Karpas-422 (cell line): ENCODE results near the gene KRTAP5-7. TPM values are rescaled to one million over a fixed set of nuclear protein-coding genes. Genes with fewer than 3 reads are reported as not detected.
"Not testable (repeated sequence)": the region's sequence is repeated elsewhere in the genome, so short reads cannot be mapped to it uniquely, and the experiment has no call there.

Experiments
- DNase-seq: peaks from one replicate; pipeline ENCODE4 v3.0.0-alpha.2; 2015
- H2AFZ ChIP-seq: fragments of 200-600 bp; sonication (generic); 2 replicates; pipeline ENCODE4 v1.6.1; 2014; ENCODE audit warnings: antibody characterized with exemption, low read length, mixed read lengths
- H3K27ac ChIP-seq: fragments of 200-600 bp; sonication (generic); 2 replicates; pipeline ENCODE4 v1.5.1; 2014; ENCODE audit warnings: mild to moderate bottlenecking, low read length, moderate library complexity
- H3K27me3 ChIP-seq: fragments of 200-600 bp; sonication (generic); 2 replicates; pipeline ENCODE4 v1.6.1; 2014; ENCODE audit warnings: low read length, mixed read lengths
- H3K36me3 ChIP-seq: fragments of 200-600 bp; sonication (generic); 2 replicates; pipeline ENCODE4 v1.6.1; 2014; ENCODE audit warnings: low read length, mixed read lengths; ENCODE audit not compliant: insufficient read depth
- H3K4me1 ChIP-seq: fragments of 200-600 bp; sonication (generic); 2 replicates; pipeline ENCODE4 v1.6.1; 2014; ENCODE audit warnings: mild to moderate bottlenecking, low read length, mixed read lengths
- H3K4me2 ChIP-seq: fragments of 200-600 bp; sonication (generic); 2 replicates; pipeline ENCODE4 v1.6.1; 2014; ENCODE audit warnings: low read length, low read depth, mild to moderate bottlenecking; ENCODE audit not compliant: poor library complexity, severe bottlenecking
- H3K4me3 ChIP-seq: fragments of 200-600 bp; sonication (generic); 2 replicates; pipeline ENCODE4 v1.5.1; 2014; ENCODE audit warnings: mild to moderate bottlenecking, antibody characterized with exemption, low read length, mixed read lengths
- H3K79me2 ChIP-seq: fragments of 200-600 bp; sonication (generic); 2 replicates; pipeline ENCODE4 v1.6.1; 2014; ENCODE audit warnings: mild to moderate bottlenecking, low read length, mixed read lengths
- H3K9ac ChIP-seq: fragments of 200-600 bp; sonication (generic); 2 replicates; pipeline ENCODE4 v1.6.0; 2014; ENCODE audit warnings: low read length
- H3K9me2 ChIP-seq: fragments of 200-600 bp; sonication (generic), shearing (Covaris generic); replicated peaks from 2 replicates; pipeline ENCODE4 v1.6.0; 2014; ENCODE audit warnings: mild to moderate bottlenecking, low read length, moderate library complexity; ENCODE audit not compliant: insufficient read depth
- H3K9me3 ChIP-seq: fragments of 300-700, 200-600 bp; sonication (generic); 2 replicates; pipeline ENCODE4 v1.6.1; 2014; ENCODE audit warnings: low read length, mixed read lengths
- H4K20me1 ChIP-seq: fragments of 200-600 bp; sonication (generic); 2 replicates; pipeline ENCODE4 v1.6.1; 2014; ENCODE audit warnings: mild to moderate bottlenecking, antibody characterized with exemption, low read length, low read depth; ENCODE audit not compliant: insufficient read depth
- small RNA-seq: library from RNA; depleted of rRNA; stranded (forward); fragments of <200 nt; gene quantifications from one replicate; pipeline ENCODE3, GENCODE V24; 2014
- total RNA-seq: library from RNA; depleted of rRNA; stranded (reverse); fragments of >200 nt; shearing (Covaris generic); gene quantifications from 2 replicates; pipeline ENCODE4 v1.2.3, GENCODE V29; 2014; ENCODE audit warnings: low replicate concordance; rRNA removed

Gene KRTAP5-7
- total RNA-seq, 1 experiment from 2014 or later = 1.5 TPM

DNA sequence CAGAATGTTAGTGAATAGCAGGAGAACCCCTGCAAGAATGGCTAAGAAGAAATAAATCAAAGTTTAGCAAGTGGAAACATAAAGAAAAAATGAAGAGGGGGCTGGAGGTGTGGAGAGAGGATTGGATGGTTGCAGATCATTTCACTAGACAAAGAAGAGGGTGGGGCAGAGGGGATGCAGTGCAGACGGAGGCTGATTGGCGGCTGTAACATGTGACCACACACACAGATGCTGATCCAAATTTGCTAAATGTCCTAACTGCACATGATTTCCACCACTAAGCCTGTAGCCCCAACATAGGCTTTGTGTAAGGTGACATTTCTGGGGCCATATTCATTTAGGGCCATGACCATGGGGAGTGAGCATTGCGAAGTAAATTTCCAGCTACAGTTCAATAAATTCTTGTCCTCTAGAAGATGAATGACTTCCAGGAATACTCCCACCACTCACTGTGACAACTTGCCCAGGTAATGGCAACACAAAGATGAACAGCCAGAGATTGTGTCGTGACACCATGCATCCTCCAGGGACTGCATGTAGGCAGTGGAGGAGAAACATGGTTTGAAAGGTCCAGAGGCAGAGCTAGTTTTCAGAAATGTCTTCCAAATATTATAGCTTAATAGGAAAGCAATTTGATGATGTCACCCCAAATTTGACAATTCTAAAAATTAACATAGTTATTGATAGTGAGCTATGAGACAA is 48.8 kb downstream of the KRTAP5-7 start:
- Histone ChIP-seq H3K4me1 (peaks cover 10% of the 10 kb centered on the region), H3K36me3 (no peaks in the 10 kb centered on the region), H3K27ac (no peak overlapping the region), H3K9me3 (no peaks in the 10 kb centered on the region), H3K4me3 (no peak overlapping the region), H4K20me1 (no peaks in the 10 kb centered on the region), H3K27me3 (no peaks in the 10 kb centered on the region), H2AFZ (0 out of 2 replicates have a peak overlapping the region, but pooled peaks have one; percentile 67), H3K4me2 (no peak overlapping the region), H3K79me2 (no peaks in the 10 kb centered on the region), H3K9ac (0 out of 2 replicates have a peak overlapping the region, but pooled peaks have one; percentile 9), H3K9me2 (no peaks in the 10 kb centered on the region)
- DNase-seq = peak; percentile 37

- H3K27ac ChIP-seq, H3K36me3 ChIP-seq, H3K4me2 ChIP-seq, H3K9ac ChIP-seq, DNase-seq, H2AFZ ChIP-seq, H4K20me1 ChIP-seq, H3K4me3 ChIP-seq, H3K27me3 ChIP-seq, H3K9me3 ChIP-seq, H3K9me2 ChIP-seq, H3K79me2 ChIP-seq: not testable (repeated sequence)
- H3K4me1 ChIP-seq = peaks cover 10% of the 10 kb centered on the region
These were observed 49.8 kb downstream of the KRTAP5-7 start for GRCh38 chr11:71576688-71577465.

GRCh38 chr11:71577469-71578004 is 50.5 kb downstream of the KRTAP5-7 start:
- no peaks in the 10 kb centered on the region for H3K79me2 ChIP-seq
- DNase-seq = no peak
- H3K36me3 ChIP-seq = no peaks in the 10 kb centered on the region
- H4K20me1 ChIP-seq = no peaks in the 10 kb centered on the region
- H3K9me2 ChIP-seq = no peaks in the 10 kb centered on the region
- H3K9ac ChIP-seq = no peak overlapping the region
- H3K4me1 ChIP-seq = peaks cover 10% of the 10 kb centered on the region
- no peak overlapping the region for H3K27ac ChIP-seq
- H2AFZ ChIP-seq = no peak overlapping the region
- H3K4me2 ChIP-seq = no peak overlapping the region
- H3K9me3 ChIP-seq = no peaks in the 10 kb centered on the region
- no peak overlapping the region for H3K4me3 ChIP-seq
- H3K27me3 ChIP-seq = no peaks in the 10 kb centered on the region

Small RNAs within 50 kb of the gene (small RNA-seq; reads per million reads assigned to genes)
- gene AP000867.1 = not detected

Other genes starting within 250 kb of the KRTAP5-7 start
- 63.3 and 65.3 TPM in 2 replicates for gene DHCR7, start 78.9 kb upstream of the KRTAP5-7 start, total RNA-seq
- gene NADSYN1, start 74.1 kb upstream of the KRTAP5-7 start, total RNA-seq = 86.0 and 129 TPM in 2 replicates
- not detected in 2 replicates for gene KRTAP5-8, start 10.8 kb downstream of the KRTAP5-7 start, total RNA-seq
- not detected in 2 replicates for gene KRTAP5-9, start 21.2 kb downstream of the KRTAP5-7 start, total RNA-seq
- not detected in 2 replicates for gene KRTAP5-10, start 38.3 kb downstream of the KRTAP5-7 start, total RNA-seq
- gene KRTAP5-11, start 55.6 kb downstream of the KRTAP5-7 start, total RNA-seq = not detected in 2 replicates